HG03039 (cell line): ENCODE results near the gene PRLR.
A peak's percentile ranks its signal among the peaks of the same experiment; 100 is the strongest.
"Not testable (repeated sequence)": the region's sequence is repeated elsewhere in the genome, so short reads cannot be mapped to it uniquely, and the experiment has no call there.

Experiments
- ATAC-seq: cut with Tn5 transposase; IDR thresholded peaks from one replicate; pipeline ENCODE4 v1.9.1; 2021; ENCODE audit warnings: mild to moderate bottlenecking, moderate library complexity; ENCODE audit not compliant: unreplicated experiment

PRLR gene

GRCh38 chr5:35045280-35045679 lies 185.0 kb downstream of the PRLR start:
- ATAC-seq: no peak

GRCh38 chr5:35044649-35045048 lies 185.6 kb downstream of the PRLR start:
- no peak for ATAC-seq

DNA sequence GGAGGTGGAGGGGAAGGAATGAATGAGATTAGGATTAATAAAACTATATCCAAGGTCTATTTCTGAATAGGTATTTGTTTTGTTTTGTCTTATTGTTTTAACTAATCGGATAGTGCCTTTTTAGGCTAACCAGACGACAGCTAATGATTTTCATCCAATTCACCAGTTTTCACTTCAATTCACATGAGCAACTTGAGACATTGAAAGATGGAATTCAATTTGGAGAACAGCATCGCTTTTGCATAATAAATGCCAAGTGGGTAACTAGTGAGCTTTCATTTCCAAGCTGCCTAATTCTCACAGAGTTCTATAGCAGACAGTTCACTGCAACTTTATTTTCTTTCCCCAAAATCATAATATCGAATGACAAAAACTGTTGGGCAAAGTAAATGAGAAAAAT lies 187.5 kb downstream of the PRLR start:
- no peak for ATAC-seq

DNA sequence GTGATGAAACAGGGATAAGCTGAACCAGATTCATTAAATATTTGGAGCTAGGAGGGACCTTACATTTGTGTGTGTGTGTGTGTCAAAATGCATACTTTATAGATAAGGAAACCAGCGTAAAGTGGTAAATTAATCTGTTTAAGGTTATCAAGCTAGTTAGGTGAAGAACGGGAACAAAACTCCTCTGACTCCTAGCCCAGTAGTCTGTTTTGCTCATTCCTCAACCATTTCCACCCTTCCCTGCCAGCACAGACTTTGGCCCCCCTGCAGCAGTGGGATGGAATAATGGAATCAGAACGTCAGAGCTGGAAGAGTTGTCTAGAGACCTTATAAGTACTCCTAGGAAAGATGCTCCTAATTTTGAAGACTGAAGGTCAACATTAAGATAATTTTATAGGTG lies 189.0 kb downstream of the PRLR start:
- ATAC-seq: no peak

GRCh38 chr5:35038891-35039290 lies 191.4 kb downstream of the PRLR start:
- no peak for ATAC-seq

DNA sequence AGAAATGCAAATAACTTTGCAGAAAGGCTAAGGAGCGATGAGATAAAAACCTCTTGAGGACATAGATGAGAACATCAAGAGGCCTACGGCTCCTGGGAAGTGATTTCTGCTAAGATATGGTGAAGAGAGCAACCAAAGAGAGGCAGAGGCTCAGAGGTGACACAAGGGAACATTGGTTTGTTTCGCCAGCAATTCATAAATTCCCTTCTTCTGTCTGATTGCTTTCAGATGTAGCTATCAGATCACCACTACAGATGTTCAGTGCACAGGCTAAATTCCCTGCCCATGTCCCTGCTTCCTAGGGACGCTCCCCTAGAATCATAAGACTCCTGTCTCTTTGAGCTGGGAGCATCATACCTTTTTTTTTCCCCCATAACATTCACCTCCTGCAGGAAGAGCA lies 193.8 kb downstream of the PRLR start:
- ATAC-seq: no peak

DNA sequence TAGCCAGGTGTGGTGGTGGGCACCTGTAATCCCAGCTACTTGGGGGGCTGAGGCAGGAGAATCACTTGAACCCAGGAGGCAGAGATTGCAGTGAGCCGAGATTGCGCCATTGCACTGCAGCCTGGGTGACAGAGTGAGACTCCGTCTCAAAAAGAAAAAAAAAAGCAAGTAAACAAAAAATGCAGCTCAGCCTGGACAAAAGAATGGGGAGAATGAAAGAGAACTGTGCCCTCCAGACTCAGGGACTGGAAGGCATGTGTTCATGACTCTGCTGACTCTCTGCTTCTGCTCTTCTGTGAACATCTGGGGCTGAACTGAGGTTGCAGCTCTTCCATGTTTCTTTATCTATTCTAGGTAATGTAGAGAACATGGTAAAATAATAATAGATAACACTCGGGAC lies 194.4 kb downstream of the PRLR start:
- ATAC-seq: not testable (repeated sequence)

GRCh38 chr5:35035271-35035670 lies 195.0 kb downstream of the PRLR start:
- no peak for ATAC-seq

DNA sequence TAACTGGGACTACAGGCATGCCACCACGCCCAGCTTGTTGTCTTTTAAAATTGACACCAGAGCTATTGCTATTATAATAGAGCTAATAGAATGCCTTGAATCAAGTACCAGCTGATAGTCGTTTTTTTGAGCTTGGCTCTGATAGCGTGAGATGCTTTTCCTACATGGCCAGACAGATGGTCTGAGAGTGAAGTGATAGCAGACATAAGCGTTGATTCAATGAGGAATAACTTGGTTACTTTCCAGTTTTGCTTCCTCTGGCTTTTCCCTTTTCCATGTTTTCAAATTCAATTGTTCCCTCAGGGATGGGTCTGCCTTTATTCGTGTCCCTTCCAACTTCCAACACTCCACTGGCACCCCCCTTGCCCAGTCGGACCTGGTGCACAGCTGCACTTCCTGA lies 197.9 kb downstream of the PRLR start:
- ATAC-seq: no peak

DNA sequence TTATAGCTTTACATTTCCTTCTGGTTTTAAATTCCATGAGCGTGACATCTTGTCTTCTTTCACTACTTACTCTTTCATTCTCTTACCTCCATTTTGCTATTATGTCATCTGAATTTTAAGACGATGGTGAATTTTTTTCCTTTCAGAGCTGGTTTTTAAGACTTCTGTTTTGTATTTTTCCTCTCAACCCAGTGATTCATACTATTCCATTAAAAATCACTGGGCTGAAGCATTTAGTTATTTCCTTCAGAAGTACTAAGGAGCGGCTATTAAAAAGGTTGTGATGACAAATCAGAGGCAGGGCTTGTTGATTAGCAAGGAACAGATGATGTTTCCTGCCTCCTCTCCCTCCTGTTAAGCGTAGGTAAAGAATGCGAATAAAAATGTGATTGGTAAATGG lies 199.0 kb downstream of the PRLR start:
- no peak for ATAC-seq

- no peak for ATAC-seq
Measured at GRCh38 chr5:35030426-35031100, 199.7 kb downstream of the PRLR start.

GRCh38 chr5:35029333-35029732 lies 201.0 kb downstream of the PRLR start:
- ATAC-seq: no peak

DNA sequence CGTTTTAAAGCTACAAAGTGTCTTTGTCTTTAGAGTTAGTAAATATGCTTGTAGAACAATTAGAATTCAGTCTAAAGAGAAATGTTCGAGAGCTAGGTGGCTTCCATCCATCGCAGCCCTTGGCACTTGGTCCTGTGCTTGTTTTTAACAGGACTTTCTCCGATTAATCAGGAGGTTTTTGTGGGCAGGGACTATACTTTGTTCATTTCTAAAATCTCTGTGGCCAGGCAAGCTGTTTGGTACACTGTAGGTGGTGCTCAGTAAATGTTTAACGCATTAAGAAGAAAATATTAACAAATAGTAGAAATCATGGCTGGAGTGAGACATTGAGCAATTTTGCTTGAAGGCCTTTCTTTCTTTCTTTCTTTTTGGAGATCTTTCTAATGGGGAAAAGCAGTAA lies 203.3 kb downstream of the PRLR start:
- no peak for ATAC-seq

GRCh38 chr5:35026280-35026840 lies 203.9 kb downstream of the PRLR start:
- no peak for ATAC-seq

DNA sequence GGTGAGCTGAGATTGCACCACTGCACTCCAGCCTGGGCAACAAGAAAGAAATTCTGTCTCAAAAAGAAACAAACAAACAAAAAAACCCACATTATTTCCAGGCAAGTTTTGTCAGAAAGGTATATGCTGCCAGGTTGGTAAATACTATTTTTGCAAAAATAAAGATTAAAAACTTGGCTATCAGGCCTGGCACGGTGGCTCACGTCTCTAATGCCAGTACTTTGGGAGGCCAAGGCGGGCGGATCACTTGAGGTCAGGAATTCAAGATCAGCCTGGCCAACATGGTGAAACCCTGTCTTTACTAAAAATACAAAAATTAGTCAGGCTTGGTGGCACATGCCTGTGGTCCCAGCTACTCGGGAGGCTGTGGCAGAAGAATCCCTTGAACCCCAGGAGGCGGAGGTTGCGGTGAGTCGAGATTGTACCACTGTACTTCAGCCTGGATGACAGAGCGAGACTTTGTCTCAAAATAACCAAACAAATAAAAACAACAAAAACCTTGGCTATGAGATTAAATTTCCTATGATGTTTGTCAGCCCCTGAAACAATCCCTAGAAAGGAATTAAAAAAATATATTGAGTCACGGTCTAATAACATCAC lies 205.3 kb downstream of the PRLR start:
- ATAC-seq: no peak

- ATAC-seq: no peak
Measured at GRCh38 chr5:35023391-35024178, 206.7 kb downstream of the PRLR start.

DNA sequence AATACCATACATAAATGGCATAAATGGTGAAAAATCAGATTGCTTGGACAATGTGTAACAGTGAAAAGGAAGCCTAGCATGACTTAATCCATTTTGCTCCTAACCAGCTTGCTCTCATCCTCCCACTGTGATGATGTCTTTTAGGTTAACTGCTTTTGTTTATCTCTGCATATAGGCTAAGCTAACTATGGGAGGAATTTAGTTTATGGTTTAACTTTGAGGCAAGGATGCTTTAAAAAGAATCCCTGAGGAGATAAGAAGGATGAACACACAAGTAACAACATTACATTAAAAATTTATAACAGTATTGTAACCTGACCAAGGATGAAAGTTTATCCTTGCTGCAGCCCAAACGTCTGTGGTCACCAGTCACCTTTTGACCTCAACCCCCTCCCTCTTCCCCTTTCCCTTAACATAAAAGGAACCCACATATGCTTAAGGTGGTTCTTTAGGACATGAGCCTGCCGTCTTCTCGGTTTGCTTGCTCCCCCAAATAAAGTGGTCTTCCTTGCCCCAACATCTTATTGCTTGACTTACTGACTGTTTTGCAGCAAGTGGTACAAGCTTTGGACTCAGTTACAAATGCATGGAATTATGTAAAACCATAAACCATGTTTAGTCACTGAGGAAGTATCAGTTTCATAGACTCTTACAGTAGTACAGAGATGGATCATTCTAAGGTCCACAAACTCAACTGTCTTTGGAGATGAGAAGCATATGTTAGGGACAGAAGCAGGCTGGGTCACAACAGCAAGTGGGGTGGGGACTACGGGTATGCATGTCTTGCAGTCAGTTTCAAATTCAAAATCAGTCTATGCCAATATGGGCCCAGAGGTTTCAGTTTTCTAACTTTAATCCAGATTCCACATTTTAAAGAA lies 213.9 kb downstream of the PRLR start:
- ATAC-seq: peak; percentile 92

DNA sequence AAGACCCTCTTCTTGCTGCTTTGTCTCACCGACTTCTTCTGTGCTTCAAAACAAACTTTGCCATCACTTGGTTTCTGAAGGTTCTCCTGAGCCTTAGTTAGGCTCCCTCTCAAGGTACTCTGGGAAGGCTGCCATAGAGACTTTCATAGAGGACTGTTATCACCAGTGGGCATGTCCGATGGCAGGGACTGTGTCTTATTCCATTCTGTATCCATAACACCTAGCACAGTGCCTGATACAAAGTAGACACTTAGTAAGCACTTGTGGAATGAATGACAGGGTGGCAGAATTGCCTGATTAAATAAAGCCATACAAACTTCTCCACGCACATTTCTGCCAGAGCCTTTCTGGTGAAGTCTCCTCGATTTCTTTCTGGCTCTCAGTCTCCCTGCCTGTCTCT lies 215.2 kb downstream of the PRLR start:
- no peak for ATAC-seq

- no peak for ATAC-seq
Measured at GRCh38 chr5:35012796-35013195, 217.5 kb downstream of the PRLR start.

DNA sequence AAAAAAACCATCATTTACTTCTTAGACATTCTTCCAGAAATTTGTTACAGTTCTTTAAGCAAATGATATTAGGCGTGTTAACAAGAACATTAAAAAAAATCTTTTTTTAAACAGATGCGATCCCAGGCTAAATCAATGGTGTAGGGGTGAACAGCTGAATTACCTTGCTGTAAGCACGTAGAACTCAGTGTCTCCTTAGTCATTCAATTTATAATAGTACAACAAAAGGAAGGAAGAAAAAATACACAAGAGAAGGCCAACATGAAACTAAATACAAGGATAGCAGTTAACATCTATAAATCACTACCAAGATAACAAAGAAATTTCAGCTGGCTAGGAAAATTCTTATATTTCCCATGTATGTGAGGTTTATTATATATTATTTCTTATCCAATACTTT lies 217.9 kb downstream of the PRLR start:
- ATAC-seq: no peak

- ATAC-seq: no peak
Measured at GRCh38 chr5:35010676-35011075, 219.6 kb downstream of the PRLR start.
